HepG2 (cell line): Measurements from ENCODE around the gene GDNF. TPM values are rescaled to one million over a fixed set of nuclear protein-coding genes. Genes with fewer than 3 reads are reported as not detected.

Source experiments
- ATAC-seq: fragments of 200-7000 bp; cut with Tn5 transposase; 3 replicates; pipeline ENCODE4 v1.9.1; 2020; ENCODE audit warnings: mild to moderate bottlenecking, moderate library complexity
- BruUV-seq: library from RNA; stranded (reverse); fragments of 400-500 nt; replicated peaks from 2 replicates; lab custom pipeline; 2021; lab: Mats Ljungman, UMichigan
- CTCF ChIA-PET: fragments of 300-600 bp; formaldehyde crosslinking; extraction: SDS; loops from one replicate; lab custom pipeline; 2021; ENCODE audit warnings: low total read pairs, inconsistent platforms, low intra/inter-chr PET ratio; lab: Yijun Ruan, JAX
- POLR2A ChIA-PET: fragments of 350-600 bp; sonication (Branson Sonifier 250); formaldehyde crosslinking; loops from one replicate; lab custom pipeline; 2020; ENCODE audit warnings: antibody characterized with exemption, inconsistent platforms; lab: Yijun Ruan, JAX
- DNase-seq: peaks from one replicate; pipeline ENCODE4 v3.0.0-alpha.2; 2015; ENCODE audit warnings: low spot score
- FAIRE-seq: peaks from 3 replicates; lab custom pipeline; 2011; peaks lifted over from hg19 to GRCh38; lab: Jason Lieb, UNC
- H2AFZ ChIP-seq: one replicate; pipeline ENCODE4 v1.6.1; 2011; ENCODE audit warnings: low read length, inconsistent platforms
- H3K27ac ChIP-seq: fragments of 300-600 bp; 3 replicates; pipeline ENCODE4 v1.8.0; 2011; ENCODE audit warnings: mixed run types, mild to moderate bottlenecking, mixed read lengths, low read length, inconsistent platforms; ENCODE audit not compliant: insufficient read depth; ENCODE audit errors: extremely low read length
- H3K27me3 ChIP-seq, 2 experiments: fragments of 200-600 bp in 1 of 2; 2 replicates in 1 of 2; 3 replicates in 1 of 2; pipeline versions ENCODE4 v1.6.0 to v1.8.0; 2011; ENCODE audit warnings: low read length in 2 of 2, mild to moderate bottlenecking in 2 of 2, moderate library complexity in 2 of 2, inconsistent platforms in 1 of 2; ENCODE audit not compliant: insufficient read depth in 2 of 2, control insufficient read depth in 1 of 2
- H3K36me3 ChIP-seq, 2 experiments: fragments of 200-600 bp in 1 of 2; replicated peaks in 1 of 2; 2 replicates in 1 of 2; 3 replicates in 1 of 2; pipeline versions ENCODE4 v1.5.1 to v1.8.0; 2011; ENCODE audit warnings: low read length in 2 of 2, inconsistent platforms in 1 of 2; ENCODE audit not compliant: insufficient read depth in 2 of 2, control insufficient read depth in 1 of 2
- H3K4me1 ChIP-seq: 2 replicates; pipeline ENCODE4 v1.5.1; 2012; ENCODE audit warnings: low read length, inconsistent platforms; ENCODE audit not compliant: insufficient read depth
- H3K4me2 ChIP-seq: 2 replicates; pipeline ENCODE4 v1.6.0; 2011; ENCODE audit warnings: low read depth, low read length, inconsistent platforms
- H3K4me3 ChIP-seq, 3 experiments: fragments of 200-600 bp in 1 of 3; sonication (generic), shearing (Covaris generic) in 1 of 3; replicated peaks in 1 of 3; 2 replicates each; pipeline ENCODE4 v1.5.1; 2011 to 2016; ENCODE audit warnings: low read length in 3 of 3, inconsistent platforms in 2 of 3, low read depth in 2 of 3, mild to moderate bottlenecking in 2 of 3, control low read depth in 1 of 3, mixed read lengths in 1 of 3; ENCODE audit not compliant: insufficient read depth in 1 of 3
- H3K79me2 ChIP-seq: one replicate; pipeline ENCODE4 v1.6.1; 2011; ENCODE audit warnings: low read length, inconsistent platforms; ENCODE audit not compliant: insufficient read depth
- H3K9ac ChIP-seq: 2 replicates; pipeline ENCODE4 v1.6.0; 2011; ENCODE audit warnings: mild to moderate bottlenecking, low read depth, low read length, inconsistent platforms; ENCODE audit not compliant: insufficient read depth
- H3K9me3 ChIP-seq: 2 replicates; pipeline ENCODE4 v1.5.1; 2012; ENCODE audit warnings: mild to moderate bottlenecking, low read length
- H4K20me1 ChIP-seq: 2 replicates; pipeline ENCODE4 v1.6.0; 2011; ENCODE audit warnings: inconsistent platforms, mild to moderate bottlenecking, low read length, moderate library complexity; ENCODE audit not compliant: insufficient read depth
- BRCA1 ChIP-seq: sonication (generic); formaldehyde crosslinking; IDR thresholded peaks from 2 replicates; pipeline ENCODE4 v1.4.0; 2020; ENCODE audit warnings: missing genetic modification reagents
- MAFF ChIP-seq: IDR thresholded peaks from 2 replicates; pipeline ENCODE4 v1.6.1; 2011; ENCODE audit warnings: low read depth, low read length, improper control_type of control experiment
- MLLT10 ChIP-seq: sonication (generic); formaldehyde crosslinking; IDR thresholded peaks from 2 replicates; pipeline ENCODE4 v1.4.0; 2020; ENCODE audit warnings: missing genetic modification reagents
- SETDB1 ChIP-seq: sonication (generic); formaldehyde crosslinking; IDR thresholded peaks from 2 replicates; pipeline ENCODE4 v1.5.1; 2020; ENCODE audit warnings: missing genetic modification reagents, mild to moderate bottlenecking, borderline replicate concordance
- SKIL ChIP-seq: sonication (generic); formaldehyde crosslinking; IDR thresholded peaks from 2 replicates; pipeline ENCODE4 v1.8.0; 2022; ENCODE audit warnings: missing genetic modification reagents, mild to moderate bottlenecking, moderate library complexity, borderline replicate concordance
- ZFP1 ChIP-seq: IDR thresholded peaks from 2 replicates; pipeline ENCODE4 v1.6.1; 2016
- ZFX ChIP-seq: sonication (generic); formaldehyde crosslinking; IDR thresholded peaks from 2 replicates; pipeline ENCODE4 v1.4.0; 2020; ENCODE audit warnings: mild to moderate bottlenecking, low read depth, missing genetic modification reagents, moderate library complexity
- ZNF205 ChIP-seq: IDR thresholded peaks from 2 replicates; pipeline ENCODE4 v1.6.1; 2018; ENCODE audit warnings: missing biosample characterization, missing genetic modification reagents
- WGBS: methylation state at CpG from one replicate; pipeline ENCODE4 v1.1.6; 2017; ENCODE audit warnings: low lambda C conversion rate; 5-methylcytosine and 5-hydroxymethylcytosine counted together
- in situ Hi-C: cut with HindIII; loops from 2 replicates; pipeline ENCODE4 v1.10.0; 2017; ENCODE audit warnings: low pct_unique_long_range_greater_than_20kb; ENCODE audit not compliant: extremely low pct_ligation_motif_present
- intact Hi-C: fragments of 100-400 bp; cut with micrococcal nuclease; formaldehyde crosslinking; loops from one replicate; pipeline ENCODE4 v1.10.0; 2022; ENCODE audit not compliant: unreplicated experiment
- polyA plus RNA-seq, 8 experiments: library from polyadenylated mRNA; depleted of rRNA in 3 of 8; stranded (reverse) in 7 of 8; unstranded in 1 of 8; fragments of >200 nt; fragmentation: Illumina TruSeq in 4 of 8; extraction: Trizol in 4 of 8; gene quantifications; 2 replicates each; pipeline versions ENCODE4 v1.2.1 to v1.2.3, GENCODE V29; 2011 to 2016; ENCODE audit warnings: low read depth in 4 of 8, missing spikeins in 1 of 8, mixed read lengths in 1 of 8; ENCODE audit not compliant: insufficient read depth in 1 of 8
- total RNA-seq, 5 experiments: library from RNA; depleted of rRNA; stranded (reverse); fragments of >200 nt; fragmentation: Illumina TruSeq; extraction: Trizol; gene quantifications; 2 replicates each; pipeline ENCODE4 v1.2.3, GENCODE V29; 2016; ENCODE audit warnings: low read depth in 1 of 5

Gene GDNF
- total and polyA plus RNA-seq, 2 of the 13 experiments (the other 11 are each of a cell fraction or from before 2014, with no cell fraction given) = 0.24 to 0.46 TPM

DNA sequence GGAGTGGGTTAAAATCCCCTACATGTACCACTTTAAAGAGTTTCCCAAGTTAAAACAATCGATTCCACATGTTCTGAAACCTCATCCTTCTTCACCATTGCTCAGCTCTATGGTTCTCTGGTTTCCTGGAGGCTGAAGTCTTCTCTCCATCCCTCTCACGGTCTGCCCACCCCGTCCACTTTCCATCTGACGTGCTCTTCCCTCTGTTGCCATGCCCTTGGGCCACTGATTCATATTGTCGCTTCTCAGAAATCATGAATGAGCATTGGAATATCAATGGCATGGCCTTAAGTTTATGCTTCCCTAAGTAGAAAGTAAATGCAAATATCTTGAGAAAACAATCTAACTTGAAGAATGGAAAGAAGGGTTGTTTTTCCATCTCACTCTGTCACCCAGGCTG lies 30.9 kb downstream of the GDNF start:
- no peak overlapping the region for H2AFZ ChIP-seq
- no peaks in the 10 kb centered on the region for H3K79me2 ChIP-seq
- H3K4me1 ChIP-seq = no peaks in the 10 kb centered on the region
- ATAC-seq = no peak
- CTCF ChIA-PET = no interaction called here
- H3K27ac ChIP-seq = no peak overlapping the region
- no TSS peak for BruUV-seq
- H3K9ac ChIP-seq = no peak overlapping the region
- H3K4me2 ChIP-seq = no peak overlapping the region
- no peak for DNase-seq
- FAIRE-seq = no peak
- intact Hi-C loops (no loop called here), in situ Hi-C loops (no loop called here)
- H3K27me3 ChIP-seq = peaks cover 2 to 59% of the 10 kb centered on the region in 2 experiments; a peak in 4 of 5 replicates
- no peaks in the 10 kb centered on the region for H3K9me3 ChIP-seq
- 6% methylated on average over 5 of the region's 5 CpGs for WGBS
- no peaks in the 10 kb centered on the region for H3K36me3 ChIP-seq
- H3K4me3 ChIP-seq = no peak overlapping the region
- TF ChIP-seq MLLT10 (CRISPR knock-in tag) = no peak
- TF ChIP-seq ZFP1 (CRISPR knock-in tag) = no peak
- no peak for TF ChIP-seq SKIL (CRISPR knock-in tag)
- TF ChIP-seq MAFF = no peak
- no peak for TF ChIP-seq SETDB1 (CRISPR knock-in tag)
- TF ChIP-seq ZFX (CRISPR knock-in tag) = no peak
- TF ChIP-seq BRCA1 (CRISPR knock-in tag) = no peak
- no peak for TF ChIP-seq ZNF205 (CRISPR knock-in tag)
- no peaks in the 10 kb centered on the region for H4K20me1 ChIP-seq
- POLR2A ChIA-PET = no interaction called here
